DMS53 (cell line): ENCODE measurements around the gene BST1.

Source experiments
- DNase-seq: peaks from one replicate; lab custom pipeline; 2025; lab: John Stamatoyannopoulos, UW

Gene BST1

GRCh38 chr4:15779306-15779705, 76.4 kb downstream of the BST1 start:
- DNase-seq: peak; percentile 62

- no peak for DNase-seq
Measured at GRCh38 chr4:15779809-15780208, 76.9 kb downstream of the BST1 start.

GRCh38 chr4:15781427-15782095, 78.7 kb downstream of the BST1 start:
- no peak for DNase-seq
